Measurements from ENCODE around the gene ATP6V1C2. TPM values are rescaled to one million over a fixed set of nuclear protein-coding genes. Genes with fewer than 3 reads are reported as not detected.

ATP6V1C2 gene
- polyA plus RNA-seq, 3 donors, result 0.03 TPM; not detected in 2

- Mint-ChIP-seq H3K27ac (no peak overlapping the region), H3K36me3 (peaks cover 0 to 4% of the 10 kb centered on the region in 2 donors), H3K4me1 (no peaks in the 10 kb centered on the region), H3K4me3 (no peak overlapping the region), H3K9me3 (no peaks in the 10 kb centered on the region), H3K27me3 (ENCODE audit: low read depth in 3 of 3) (peaks cover 2 to 4% (median 3%) of the 10 kb centered on the region in 3 donors)
- Histone ChIP-seq H3K27ac (ENCODE audit: low read depth in 1 of 2, low read length in 2 of 2) (no peak overlapping the region), H3K4me3 (replicated peaks in 1 of 3; ENCODE audit: low read depth in 2 of 3, low read length in 3 of 3) (no peak overlapping the region), H4K20me1 (ENCODE audit: insufficient read depth, low read length) (no peaks in the 10 kb centered on the region), H3K4me2 (replicated peaks; ENCODE audit: extremely low read depth, low read length, poor library complexity, severe bottlenecking) (no peak overlapping the region), H3K9ac (ENCODE audit: insufficient read depth, low read length, poor library complexity, severe bottlenecking) (no peak overlapping the region), H3K27me3 (ENCODE audit: control insufficient read depth in 2 of 2, insufficient read depth in 2 of 2, low read length in 2 of 2) (no peaks in the 10 kb centered on the region), H3K4me1 (ENCODE audit: control insufficient read depth in 1 of 2, insufficient read depth in 2 of 2, low read length in 2 of 2) (no peaks in the 10 kb centered on the region), H2AFZ (ENCODE audit: insufficient read depth, low read depth, low read length, poor library complexity, severe bottlenecking) (no peak overlapping the region), H3K9me3 (replicated peaks in 1 of 2; ENCODE audit: control insufficient read depth in 1 of 2, insufficient read depth in 1 of 2, low read length in 2 of 2) (no peaks in the 10 kb centered on the region), H3K36me3 (replicated peaks in 1 of 2; ENCODE audit: control insufficient read depth in 1 of 2, insufficient read depth in 2 of 2, low read length in 2 of 2) (no peaks in the 10 kb centered on the region), H3K79me2 (ENCODE audit: insufficient read depth, low read length) (no peaks in the 10 kb centered on the region)
- no peak for DNase-seq
- 92% methylated on average over 11 of the region's 12 CpGs for WGBS (ENCODE audit: insufficient coverage)
- intact Hi-C loops (cut with micrococcal nuclease), result no loop called here
- no peak for TF ChIP-seq CTCF (IDR thresholded peaks at IDR 0.05)
Observed at GRCh38 chr2:10772201-10772867, 50.9 kb downstream of the ATP6V1C2 start.

- Mint-ChIP-seq H3K27ac (peak overlapping the region in 1 of 7 donors; percentile 46), H3K27me3 (ENCODE audit: low read depth in 3 of 3) (peaks cover 2 to 4% (median 3%) of the 10 kb centered on the region in 3 donors), H3K4me3 (no peak overlapping the region), H3K9me3 (no peaks in the 10 kb centered on the region), H3K36me3 (peaks cover 2 to 7% of the 10 kb centered on the region in 2 donors), H3K4me1 (no peaks in the 10 kb centered on the region)
- Histone ChIP-seq H3K27ac (ENCODE audit: low read depth in 1 of 2, low read length in 2 of 2) (no peak overlapping the region), H3K27me3 (ENCODE audit: control insufficient read depth in 2 of 2, insufficient read depth in 2 of 2, low read length in 2 of 2) (no peaks in the 10 kb centered on the region), H3K4me2 (replicated peaks; ENCODE audit: extremely low read depth, low read length, poor library complexity, severe bottlenecking) (no peak overlapping the region), H3K4me3 (replicated peaks in 1 of 3; ENCODE audit: low read depth in 2 of 3, low read length in 3 of 3) (no peak overlapping the region), H3K79me2 (ENCODE audit: insufficient read depth, low read length) (no peaks in the 10 kb centered on the region), H3K9ac (ENCODE audit: insufficient read depth, low read length, poor library complexity, severe bottlenecking) (no peak overlapping the region), H4K20me1 (ENCODE audit: insufficient read depth, low read length) (no peaks in the 10 kb centered on the region), H3K4me1 (ENCODE audit: control insufficient read depth in 1 of 2, insufficient read depth in 2 of 2, low read length in 2 of 2) (no peaks in the 10 kb centered on the region), H3K9me3 (replicated peaks in 1 of 2; ENCODE audit: control insufficient read depth in 1 of 2, insufficient read depth in 1 of 2, low read length in 2 of 2) (no peaks in the 10 kb centered on the region), H2AFZ (ENCODE audit: insufficient read depth, low read depth, low read length, poor library complexity, severe bottlenecking) (no peak overlapping the region), H3K36me3 (replicated peaks in 1 of 2; ENCODE audit: control insufficient read depth in 1 of 2, insufficient read depth in 2 of 2, low read length in 2 of 2) (peaks cover 0 to under 1% of the 10 kb centered on the region in 2 donors)
- no peak for DNase-seq
- intact Hi-C loops (cut with micrococcal nuclease), result no loop called here
- TF ChIP-seq CTCF (IDR thresholded peaks at IDR 0.05), result no peak
- 93% methylated on average over 13 of the region's 13 CpGs for WGBS (ENCODE audit: insufficient coverage)
Observed at GRCh38 chr2:10772868-10773215, 51.4 kb downstream of the ATP6V1C2 start.

Data from CD14-positive monocyte (primary cell).